GM19467 (cell line): ENCODE results near the gene CTH.
"Not testable (repeated sequence)": the region's sequence is repeated elsewhere in the genome, so short reads cannot be mapped to it uniquely, and the experiment has no call there.

Experiments
- ATAC-seq: cut with Tn5 transposase; IDR thresholded peaks from one replicate; pipeline ENCODE4 v1.9.1; 2021; ENCODE audit warnings: mild to moderate bottlenecking, moderate library complexity; ENCODE audit not compliant: unreplicated experiment

The CTH gene

DNA sequence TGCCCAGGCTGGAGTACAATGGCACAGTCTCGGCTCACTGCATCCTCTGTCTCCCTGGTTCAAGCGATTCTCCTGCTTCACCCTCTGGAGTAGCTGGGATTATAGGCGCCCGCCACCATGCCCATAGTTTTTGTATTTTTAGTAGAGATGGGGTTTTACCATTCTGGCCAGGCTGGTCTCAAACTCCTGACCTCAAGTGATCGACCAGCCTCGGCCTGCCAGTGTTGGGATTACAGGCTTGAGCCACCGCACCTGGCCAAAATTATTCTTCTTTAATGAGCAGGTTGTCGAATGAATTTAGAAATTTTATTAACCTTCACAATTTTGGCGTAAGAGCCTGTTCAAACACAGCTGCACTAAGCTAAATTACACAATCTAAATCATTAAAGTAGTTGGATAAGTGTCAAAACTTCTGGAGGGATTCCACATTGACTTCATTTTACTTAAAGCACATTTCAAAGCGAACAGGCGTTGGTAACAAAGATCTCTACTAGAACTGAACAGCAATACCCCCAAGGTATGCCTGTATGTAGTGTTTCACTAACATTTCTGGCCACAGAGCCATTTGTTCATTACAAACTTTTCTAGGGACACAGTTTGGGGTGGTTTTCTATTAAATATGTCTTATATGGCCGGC, 5.2 kb upstream of the CTH start:
- no peak for ATAC-seq

DNA sequence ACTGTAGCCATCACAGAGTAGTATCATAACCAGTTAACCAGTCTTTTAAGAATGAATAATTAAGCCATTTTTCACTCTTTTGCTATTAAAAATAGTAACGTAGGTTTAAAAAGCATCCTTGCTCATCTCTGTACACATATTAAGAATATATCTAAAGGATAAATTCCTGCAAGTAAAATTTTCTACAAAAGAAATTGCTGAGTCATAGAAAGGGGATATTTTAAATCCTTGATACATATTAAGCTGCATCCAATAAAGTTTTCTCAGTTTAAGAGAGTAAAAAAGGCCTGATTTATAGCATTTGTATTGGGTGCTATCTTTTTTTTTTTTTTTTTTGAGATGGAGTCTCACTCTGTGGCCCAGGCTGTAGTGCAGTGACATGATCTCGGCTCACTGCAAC, 1.9 kb upstream of the CTH start:
- ATAC-seq, result no peak

DNA sequence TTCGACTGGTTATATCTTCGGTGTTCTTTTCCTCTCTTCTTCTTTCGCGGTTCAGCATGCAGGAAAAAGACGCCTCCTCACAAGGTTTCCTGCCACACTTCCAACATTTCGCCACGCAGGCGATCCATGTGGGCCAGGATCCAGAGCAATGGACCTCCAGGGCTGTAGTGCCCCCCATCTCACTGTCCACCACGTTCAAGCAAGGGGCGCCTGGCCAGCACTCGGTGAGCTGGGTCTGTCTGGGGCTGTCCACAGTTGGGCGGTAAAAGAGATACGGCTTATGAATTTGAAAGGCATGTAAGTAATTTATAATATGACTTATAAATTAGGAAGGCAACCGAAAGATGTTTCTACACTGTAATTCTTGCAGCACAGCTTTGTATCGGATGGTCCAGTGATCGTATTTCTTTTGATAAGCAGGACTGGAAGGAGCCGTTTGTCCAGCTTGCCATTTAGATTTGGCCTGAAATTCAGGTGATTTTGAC, 334 bp downstream of the CTH start:
- ATAC-seq, result no peak

DNA sequence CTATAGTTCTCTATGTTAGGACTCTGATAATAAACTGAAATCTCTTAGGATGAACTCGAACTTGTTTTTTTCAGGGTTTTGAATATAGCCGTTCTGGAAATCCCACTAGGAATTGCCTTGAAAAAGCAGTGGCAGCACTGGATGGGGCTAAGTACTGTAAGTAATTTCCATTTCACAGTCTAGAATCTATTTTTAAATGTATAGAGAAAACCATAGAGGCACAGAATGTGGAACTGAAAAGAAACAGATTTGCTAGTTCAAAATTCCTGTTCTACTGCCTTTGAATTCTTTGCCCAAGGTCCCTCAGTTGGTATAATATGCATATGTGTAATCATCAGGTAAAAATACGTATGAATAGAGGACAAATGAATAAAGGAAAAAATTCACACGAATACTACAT, 4.8 kb downstream of the CTH start:
- ATAC-seq, result no peak

DNA sequence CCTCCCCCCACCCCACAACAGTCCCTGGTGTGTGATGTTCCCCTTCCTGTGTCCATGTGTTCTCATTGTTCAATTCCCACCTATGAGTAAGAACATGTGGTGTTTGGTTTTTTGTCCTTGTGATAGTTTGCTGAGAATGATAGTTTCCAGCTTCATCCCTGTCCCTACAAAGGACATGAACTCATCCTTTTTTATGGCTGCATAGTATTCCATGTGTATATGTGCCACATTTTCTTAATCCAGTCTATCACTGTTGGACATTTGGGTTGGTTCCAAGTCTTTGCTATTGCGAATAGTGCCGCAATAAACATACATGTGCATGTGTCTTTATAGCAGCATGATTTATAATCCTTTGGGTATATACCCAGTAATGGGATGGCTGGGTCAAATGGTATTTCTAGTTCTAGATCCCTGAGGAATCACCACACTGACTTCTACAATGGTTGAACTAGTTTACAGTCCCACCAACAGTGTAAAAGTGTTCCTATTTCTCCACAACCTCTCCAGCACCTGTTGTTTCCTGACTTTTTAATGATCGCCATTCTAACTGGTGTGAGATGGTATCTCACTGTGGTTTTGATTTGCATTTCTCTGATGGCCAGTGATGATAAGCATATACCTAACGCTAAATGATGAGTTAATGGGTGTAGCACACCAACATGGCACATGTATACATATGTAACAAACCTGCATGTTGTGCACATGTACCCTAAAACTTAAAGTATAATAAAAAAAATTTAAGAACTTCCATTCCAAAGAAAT, 8.1 kb downstream of the CTH start:
- not testable (repeated sequence) for ATAC-seq

DNA sequence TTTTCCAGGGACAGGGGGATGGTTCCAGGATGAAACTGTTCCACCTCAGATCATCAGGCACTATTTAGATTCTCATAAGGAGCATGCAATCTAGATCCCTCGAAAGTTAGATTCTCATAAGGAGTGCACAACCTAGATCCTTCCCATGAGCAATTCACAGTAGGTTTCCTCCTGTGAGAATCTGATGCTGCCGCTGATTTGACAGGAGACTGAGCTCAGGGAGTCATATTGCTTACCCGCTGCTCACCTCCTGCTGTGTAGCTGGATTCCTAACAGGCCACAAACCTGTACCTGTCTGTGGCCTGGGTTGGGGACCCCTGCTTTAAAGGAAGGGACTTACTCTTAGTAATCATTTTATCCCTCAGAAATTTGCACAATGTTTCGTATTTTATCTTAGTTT, 9.3 kb downstream of the CTH start:
- ATAC-seq, result no peak

DNA sequence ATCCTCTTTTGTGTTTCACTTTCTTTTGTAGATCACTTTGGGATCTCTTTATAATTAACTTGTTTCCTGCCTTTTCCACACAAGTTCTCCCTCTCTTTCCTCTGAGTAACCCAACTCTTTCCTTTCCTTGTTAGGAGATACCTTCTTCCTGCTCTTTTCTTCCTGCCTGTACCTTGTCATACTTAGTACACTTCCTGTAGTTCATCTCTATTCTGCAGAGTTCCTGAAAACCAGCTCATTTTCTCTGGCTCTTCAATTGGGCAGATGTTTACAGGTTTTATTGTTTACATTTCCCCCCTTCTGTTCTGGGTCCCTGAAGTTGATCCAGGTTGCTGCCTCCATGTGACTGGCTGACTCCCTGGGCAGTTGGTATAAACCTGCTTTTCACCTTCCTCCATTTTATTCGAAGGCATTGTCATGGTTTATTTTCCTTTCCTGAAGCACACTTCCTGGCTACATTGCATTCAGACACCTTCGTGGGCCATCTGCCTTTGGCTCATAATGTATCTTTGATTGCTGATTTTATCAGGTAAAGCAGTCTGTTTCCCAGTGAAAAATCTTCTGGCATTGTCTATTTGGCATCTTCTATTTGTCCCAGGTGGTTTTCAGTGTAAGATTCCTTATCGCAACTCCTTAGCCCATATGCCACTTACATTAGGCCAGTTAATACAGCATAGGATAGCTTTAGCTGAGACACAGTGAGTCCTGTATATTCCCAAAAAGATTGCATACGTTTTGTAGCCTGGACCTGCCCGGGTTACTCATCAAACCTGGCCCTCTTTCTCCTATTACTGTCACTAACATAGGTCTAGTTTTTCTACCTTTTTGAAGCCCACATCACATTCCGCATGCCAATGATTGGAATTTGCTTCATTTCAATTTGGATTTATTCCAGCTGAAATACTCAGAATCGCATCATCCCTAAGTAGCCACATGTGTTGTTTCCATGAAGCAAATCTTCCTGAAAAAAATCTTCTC, 15.4 kb downstream of the CTH start:
- no peak for ATAC-seq

DNA sequence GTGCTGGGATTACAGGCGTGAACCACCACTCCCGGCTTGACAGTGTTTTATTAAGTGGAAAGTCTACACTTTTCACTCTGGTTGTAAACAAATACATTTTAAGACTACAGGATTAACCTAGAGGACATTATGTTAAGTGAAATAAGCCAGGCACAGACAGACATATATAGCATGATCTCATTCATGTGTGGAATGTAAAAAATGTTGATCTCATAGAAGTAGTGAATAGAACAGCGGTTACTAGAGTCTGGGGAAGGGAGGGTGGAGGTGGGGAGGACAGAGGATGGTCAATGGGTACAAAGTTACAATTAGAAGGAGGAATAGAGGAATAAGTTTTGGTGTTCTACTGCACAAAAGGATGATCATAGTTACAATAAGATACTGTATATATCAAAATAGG, 16.9 kb downstream of the CTH start:
- no peak for ATAC-seq

DNA sequence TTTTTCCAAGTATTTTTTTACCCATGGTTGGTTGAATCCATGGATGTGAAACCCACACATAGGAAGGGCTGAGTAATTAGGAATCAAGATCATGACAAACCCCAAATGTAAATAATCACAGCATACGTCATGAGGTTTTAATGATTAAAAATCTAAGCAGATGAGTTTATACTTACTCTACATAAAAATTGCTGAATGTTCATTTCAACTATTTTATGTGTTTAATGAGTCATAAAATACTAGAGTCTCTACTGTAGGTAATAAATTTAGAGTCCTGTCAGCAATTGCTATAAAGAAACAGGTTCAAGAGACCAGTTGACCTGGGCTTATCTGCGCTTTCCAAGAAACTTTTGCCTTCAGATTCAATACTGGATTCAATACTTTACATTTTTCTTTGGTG, 18.2 kb downstream of the CTH start:
- ATAC-seq, result no peak

DNA sequence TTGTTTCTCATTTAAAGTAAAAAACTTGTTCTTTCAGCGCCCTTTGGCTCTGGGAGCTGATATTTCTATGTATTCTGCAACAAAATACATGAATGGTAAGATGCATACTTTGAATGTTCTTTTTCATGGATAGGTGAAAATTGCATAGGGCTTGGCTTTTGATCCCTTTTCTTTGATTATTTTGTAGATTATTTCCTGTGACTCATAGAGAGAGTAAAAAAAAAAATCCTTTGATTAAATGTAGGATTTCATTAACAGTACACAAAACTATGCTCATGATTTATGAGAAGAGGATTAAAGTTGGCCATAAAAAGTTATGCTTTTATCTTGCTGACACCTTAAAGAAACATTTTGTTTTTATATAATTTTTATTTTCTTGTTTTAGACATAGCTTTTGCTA, 18.7 kb downstream of the CTH start:
- no peak for ATAC-seq

DNA sequence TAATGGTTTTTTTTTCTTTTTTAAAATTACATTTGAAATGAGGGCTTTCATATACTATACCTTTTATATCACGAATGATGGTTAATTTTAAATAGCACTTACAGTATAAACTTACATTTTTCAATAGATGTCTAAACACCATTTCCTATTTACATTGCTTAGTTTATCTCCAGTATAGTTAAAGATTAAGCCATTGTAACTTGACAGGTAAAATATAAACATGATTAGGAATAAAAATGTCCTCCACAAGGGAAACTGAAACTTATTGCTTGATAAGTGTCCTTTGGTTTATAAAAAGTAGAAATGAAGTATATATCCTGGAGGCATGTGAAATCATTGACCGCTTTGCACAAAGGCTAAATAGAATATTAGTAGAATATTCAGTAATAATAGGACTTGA, 20.2 kb downstream of the CTH start:
- ATAC-seq, result no peak

DNA sequence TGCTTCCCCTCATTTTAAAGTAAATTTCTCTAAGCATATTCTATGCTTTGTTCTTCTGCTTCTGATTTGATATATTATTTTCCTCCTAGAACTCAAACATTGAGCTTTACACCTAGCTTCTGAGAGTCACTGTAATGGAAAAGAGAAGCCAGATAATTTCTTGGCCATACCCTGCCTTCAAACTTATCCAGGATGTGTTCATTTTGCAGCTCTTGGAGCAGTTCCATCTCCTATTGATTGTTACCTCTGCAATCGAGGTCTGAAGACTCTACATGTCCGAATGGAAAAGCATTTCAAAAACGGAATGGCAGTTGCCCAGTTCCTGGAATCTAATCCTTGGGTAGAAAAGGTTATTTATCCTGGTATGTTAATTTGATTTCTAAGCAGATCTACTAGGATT, 20.8 kb downstream of the CTH start:
- ATAC-seq, result no peak

DNA sequence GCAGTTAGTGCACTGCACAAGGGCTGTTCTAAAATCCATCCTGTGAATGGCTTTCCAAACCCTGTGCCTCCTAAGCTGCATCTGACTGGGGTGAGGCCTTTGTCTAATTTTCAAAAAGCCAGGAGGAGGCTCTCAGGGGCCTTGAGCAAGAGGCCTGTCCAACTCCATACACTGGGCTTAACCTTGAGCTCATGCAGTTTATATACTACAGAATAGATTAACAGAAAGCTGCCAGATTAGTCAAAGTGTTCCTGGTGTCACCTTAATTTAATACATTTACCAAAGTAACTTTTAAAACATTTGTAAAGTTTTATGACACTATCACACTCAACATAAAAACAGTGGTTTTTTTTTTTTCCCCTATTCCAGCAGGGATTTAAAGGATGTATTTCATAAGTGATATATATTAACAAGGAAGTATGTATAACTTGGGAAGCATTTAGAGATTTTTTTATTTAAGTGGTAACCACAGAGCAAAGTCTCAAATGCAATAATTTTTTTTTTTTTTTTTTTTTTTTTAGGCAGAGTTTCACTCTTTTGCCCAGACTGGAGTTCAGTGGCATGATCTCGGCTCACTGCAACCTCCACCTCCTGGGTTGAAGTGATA, 23.3 kb downstream of the CTH start:
- no peak for ATAC-seq

DNA sequence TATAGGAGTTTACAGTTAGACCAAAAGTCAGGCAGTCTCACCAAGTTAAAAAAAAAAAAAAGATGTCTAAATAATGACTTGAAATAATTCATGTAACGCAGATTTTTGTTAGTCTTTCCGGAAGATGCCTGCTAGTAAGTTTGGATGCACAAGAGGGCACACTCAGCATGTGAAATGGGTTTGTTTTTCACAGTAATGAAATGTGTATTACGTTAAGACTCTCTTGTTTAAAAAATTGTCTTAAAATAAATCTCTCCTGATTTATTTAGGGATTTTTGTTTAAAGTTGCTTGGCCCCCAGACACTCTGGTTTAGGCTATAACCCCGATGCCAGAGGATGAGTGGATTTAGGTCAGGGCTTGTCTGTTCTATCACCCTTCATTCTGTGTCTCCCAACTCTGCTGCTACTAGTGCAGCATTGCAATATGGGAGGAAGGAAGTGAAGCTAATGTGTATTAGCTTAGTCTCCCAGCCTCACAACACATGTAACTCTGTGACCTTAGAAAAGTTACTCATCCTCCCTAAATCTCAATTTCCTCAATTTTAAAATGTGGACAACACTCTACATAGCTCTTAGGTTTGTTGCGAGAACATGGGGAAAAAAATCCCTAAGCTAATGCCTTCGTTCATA, 25.7 kb downstream of the CTH start:
- no peak for ATAC-seq

DNA sequence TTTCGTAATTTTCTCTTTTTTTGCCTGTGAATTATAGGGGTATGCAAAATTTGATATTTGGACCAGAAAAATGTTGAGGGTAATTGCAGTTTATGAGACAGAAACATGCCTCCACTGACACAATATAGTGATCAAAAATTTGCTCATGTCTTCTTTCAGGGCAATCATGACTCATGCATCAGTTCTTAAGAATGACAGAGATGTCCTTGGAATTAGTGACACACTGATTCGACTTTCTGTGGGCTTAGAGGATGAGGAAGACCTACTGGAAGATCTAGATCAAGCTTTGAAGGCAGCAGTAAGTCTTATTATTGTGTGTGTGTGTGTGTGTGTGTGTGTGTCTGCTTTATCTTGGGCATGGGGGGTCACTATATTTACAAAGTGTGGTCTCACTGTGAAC, 27.5 kb downstream of the CTH start:
- ATAC-seq, result no peak

DNA sequence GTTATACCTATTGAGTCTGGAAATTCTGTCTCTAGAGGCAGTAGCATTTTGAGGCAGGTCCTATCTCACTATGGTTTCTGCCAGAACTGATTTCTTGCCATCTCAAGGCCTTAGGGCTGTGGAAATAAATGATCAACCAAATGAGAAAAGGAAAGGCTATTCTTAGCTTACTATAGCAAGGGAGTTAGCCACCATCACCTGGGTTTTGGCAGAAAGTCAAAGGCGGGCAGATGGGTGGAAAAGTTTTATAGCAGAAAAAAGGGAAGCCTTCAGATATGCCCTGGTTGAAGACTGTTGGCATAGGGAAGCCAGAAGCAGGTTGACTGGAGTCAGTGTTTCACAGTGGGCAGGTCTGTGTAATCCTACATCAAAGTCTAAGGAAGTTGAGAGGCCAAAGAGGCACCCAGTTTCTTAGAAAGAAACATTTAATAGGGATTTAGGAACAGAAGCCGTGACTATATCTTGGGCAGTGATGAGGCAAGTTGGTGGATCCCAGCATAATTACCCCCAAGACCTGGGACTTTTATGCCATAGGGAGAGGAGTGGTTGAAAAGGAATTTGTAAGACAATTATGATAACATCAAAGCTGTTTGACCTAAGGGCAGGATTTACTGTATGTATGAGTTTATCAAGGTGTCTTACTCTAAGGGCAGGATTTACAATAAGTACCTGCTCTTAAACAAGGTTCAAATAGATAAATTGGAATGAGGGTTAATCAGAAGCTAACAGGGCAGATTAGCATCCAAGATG, 29.7 kb downstream of the CTH start:
- ATAC-seq, result no peak

DNA sequence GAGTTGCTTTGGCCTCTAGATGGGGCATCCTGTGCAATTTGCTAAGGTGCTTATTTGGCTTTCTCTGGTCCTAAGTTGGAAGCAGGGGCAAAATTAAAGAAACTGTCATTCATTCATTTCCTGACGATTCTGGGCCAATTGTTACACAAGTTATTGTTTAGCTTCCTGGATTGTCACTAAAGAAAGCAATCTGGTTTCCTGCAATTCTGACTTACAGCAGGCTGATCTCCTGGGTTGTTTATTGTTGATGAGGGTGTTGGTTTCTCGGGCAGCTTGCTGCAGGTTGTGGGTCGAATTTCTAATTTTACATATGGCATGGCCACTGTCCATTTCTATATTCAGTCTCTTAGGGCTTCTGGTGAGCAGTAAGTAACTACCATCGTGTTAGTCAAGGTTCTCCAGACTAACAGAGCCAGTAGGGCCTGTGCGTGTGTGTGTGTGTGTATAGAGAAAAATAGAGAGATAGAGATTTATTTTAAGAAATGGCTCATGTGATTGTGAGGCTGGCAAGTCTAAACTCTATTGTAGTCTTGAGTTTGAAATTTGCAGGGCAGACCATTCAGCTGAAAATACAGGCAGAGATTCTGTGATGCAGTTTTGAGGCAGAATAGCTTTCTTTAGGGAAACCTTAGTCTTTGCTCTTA, 30.4 kb downstream of the CTH start:
- no peak for ATAC-seq

DNA sequence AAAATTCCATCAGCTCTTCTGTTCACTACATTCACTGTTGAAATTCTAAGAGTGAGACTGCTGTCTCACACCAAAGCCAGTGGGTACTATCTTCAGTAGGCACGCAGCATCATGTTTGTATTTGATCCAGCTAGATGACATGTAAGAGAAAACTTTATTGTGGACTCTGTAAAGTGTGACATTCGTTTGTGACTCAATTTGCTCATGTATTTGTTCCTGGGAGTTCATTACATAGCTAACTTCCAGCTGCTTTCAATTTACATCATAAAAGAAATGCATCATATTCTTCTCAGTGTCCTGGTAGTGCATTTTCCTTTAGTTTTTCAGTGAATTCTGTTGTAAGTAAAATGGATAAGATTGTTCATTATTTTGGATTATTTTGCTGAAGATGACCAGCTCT, 31.4 kb downstream of the CTH start:
- ATAC-seq, result no peak

DNA sequence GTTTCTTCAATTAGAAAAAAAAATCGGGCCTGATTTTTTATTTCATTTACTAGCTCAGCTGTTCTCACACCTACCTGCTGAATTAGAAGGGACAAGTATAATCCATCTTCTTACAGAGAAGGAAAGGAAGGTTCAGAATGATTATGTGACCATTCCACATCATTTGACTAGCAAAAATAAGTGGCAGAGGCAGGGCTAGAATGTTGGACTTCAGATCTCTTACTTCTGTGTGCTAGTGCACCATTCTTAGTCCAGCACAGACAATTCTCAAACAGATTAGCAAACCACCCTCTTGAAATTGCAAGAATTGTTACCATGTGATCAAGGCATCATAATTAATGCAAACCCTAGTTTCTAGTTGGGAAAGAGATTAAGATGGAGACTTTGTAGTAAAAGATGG, 32.7 kb downstream of the CTH start:
- no peak for ATAC-seq
